Loucy (cell line): Measurements from ENCODE around the gene C2CD4D.

Source experiments
- EZH2phosphoT487 ChIP-seq: fragments of 200-600 bp; IDR thresholded peaks from 2 replicates; pipeline ENCODE4 v1.6.1; 2018; ENCODE audit warnings: antibody characterized with exemption, mild to moderate bottlenecking, moderate library complexity, borderline replicate concordance
- TF ChIP-seq, protein P1 (sequence below): fragments of 200-600 bp; sonication (generic); conservative IDR thresholded peaks from 2 replicates; pipeline ENCODE4 v1.5.1; 2014; ENCODE audit warnings: mild to moderate bottlenecking, antibody characterized with exemption, low read length

DNA sequence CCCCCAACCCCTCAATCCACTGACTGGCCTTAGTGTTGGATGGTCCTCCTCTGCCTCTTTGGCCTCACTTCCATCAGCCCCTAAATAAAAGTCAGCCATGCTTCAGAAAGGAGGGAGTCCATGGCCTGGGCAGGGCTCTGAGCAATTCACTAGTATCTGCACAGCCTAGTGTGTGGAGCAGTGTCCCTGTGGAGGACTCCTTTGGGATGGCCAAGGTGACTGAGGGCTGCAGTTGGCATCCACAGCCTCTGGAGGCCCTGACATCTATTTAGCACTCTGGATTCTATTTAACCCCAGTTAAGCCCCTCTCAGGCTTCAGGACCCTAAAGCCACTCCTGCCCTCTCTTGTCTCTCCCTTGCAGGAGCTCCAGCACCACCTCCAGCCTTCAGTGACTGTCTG lies 10.3 kb upstream of the C2CD4D start:
- TF ChIP-seq, protein P1, sequence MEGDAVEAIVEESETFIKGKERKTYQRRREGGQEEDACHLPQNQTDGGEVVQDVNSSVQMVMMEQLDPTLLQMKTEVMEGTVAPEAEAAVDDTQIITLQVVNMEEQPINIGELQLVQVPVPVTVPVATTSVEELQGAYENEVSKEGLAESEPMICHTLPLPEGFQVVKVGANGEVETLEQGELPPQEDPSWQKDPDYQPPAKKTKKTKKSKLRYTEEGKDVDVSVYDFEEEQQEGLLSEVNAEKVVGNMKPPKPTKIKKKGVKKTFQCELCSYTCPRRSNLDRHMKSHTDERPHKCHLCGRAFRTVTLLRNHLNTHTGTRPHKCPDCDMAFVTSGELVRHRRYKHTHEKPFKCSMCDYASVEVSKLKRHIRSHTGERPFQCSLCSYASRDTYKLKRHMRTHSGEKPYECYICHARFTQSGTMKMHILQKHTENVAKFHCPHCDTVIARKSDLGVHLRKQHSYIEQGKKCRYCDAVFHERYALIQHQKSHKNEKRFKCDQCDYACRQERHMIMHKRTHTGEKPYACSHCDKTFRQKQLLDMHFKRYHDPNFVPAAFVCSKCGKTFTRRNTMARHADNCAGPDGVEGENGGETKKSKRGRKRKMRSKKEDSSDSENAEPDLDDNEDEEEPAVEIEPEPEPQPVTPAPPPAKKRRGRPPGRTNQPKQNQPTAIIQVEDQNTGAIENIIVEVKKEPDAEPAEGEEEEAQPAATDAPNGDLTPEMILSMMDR = no peak
- no peak for TF ChIP-seq EZH2phosphoT487
